Measurements from ENCODE around the gene MAPK9.

GRCh38 chr5:180330270-180330648, 38.4 kb upstream of the MAPK9 start:
- no peak for TF ChIP-seq POLR2AphosphoS5 (IDR thresholded peaks at IDR 0.05)
- no peak for TF ChIP-seq POLR2A (IDR thresholded peaks at IDR 0.05)
- TF ChIP-seq, protein P1, sequence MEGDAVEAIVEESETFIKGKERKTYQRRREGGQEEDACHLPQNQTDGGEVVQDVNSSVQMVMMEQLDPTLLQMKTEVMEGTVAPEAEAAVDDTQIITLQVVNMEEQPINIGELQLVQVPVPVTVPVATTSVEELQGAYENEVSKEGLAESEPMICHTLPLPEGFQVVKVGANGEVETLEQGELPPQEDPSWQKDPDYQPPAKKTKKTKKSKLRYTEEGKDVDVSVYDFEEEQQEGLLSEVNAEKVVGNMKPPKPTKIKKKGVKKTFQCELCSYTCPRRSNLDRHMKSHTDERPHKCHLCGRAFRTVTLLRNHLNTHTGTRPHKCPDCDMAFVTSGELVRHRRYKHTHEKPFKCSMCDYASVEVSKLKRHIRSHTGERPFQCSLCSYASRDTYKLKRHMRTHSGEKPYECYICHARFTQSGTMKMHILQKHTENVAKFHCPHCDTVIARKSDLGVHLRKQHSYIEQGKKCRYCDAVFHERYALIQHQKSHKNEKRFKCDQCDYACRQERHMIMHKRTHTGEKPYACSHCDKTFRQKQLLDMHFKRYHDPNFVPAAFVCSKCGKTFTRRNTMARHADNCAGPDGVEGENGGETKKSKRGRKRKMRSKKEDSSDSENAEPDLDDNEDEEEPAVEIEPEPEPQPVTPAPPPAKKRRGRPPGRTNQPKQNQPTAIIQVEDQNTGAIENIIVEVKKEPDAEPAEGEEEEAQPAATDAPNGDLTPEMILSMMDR (IDR thresholded peaks at IDR 0.05) = no peak

All from suprapubic skin (tissue), 4 donors.